ENCODE measurements around the gene CFAP100. TPM values are rescaled to one million over a fixed set of nuclear protein-coding genes. Genes with fewer than 3 reads are reported as not detected.

Gene CFAP100
- total RNA-seq, 2 donors from 2014 or later = 0.44 to 0.66 TPM

DNA sequence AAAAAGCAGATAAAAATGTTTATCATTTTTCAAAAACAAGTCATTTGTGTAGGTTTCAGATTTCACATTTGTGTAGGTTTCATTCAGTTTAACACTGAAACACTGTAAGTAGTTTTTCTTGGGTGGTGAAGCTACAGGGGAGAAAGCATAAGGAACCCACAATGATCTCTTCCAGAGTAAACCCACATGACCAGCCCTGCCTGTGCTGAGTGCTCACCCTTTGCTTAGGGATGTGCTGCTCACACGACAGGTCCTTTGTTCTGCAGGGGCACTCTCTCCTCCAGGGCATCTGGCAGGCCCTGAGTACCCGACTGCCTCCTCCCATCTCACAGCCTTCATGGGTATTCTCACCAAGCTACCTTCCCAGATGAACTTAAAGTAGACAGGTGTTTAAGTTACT is 52.1 kb downstream of the CFAP100 start:
- Histone ChIP-seq H3K9me3 (ENCODE audit: control insufficient read depth, low read length) (no peaks in the 10 kb centered on the region), H3K9ac (ENCODE audit: extremely low read depth, low read length, poor library complexity, severe bottlenecking) (no peak overlapping the region), H3K36me3 (ENCODE audit: control insufficient read depth, insufficient read depth, low read length) (peaks cover 38% of the 10 kb centered on the region), H3K4me1 (ENCODE audit: control insufficient read depth, insufficient read depth, low read length) (no peaks in the 10 kb centered on the region), H3K27ac (ENCODE audit: low read depth, low read length) (no peak overlapping the region), H3K27me3 (ENCODE audit: control insufficient read depth, insufficient read depth, low read length, poor library complexity, severe bottlenecking) (no peaks in the 10 kb centered on the region), H3K4me3 (ENCODE audit: low read length) (no peak overlapping the region)
- DNase-seq = peak; percentile 45
- Mint-ChIP-seq H3K4me1 (no peaks in the 10 kb centered on the region), H3K27me3 (ENCODE audit: insufficient read depth) (no peaks in the 10 kb centered on the region), H3K4me3 (no peak overlapping the region), H3K27ac (peak overlapping the region; percentile 67), H3K36me3 (ENCODE audit: low read depth) (peaks cover 15% of the 10 kb centered on the region), H3K9me3 (no peaks in the 10 kb centered on the region)
- TF ChIP-seq, protein P1, sequence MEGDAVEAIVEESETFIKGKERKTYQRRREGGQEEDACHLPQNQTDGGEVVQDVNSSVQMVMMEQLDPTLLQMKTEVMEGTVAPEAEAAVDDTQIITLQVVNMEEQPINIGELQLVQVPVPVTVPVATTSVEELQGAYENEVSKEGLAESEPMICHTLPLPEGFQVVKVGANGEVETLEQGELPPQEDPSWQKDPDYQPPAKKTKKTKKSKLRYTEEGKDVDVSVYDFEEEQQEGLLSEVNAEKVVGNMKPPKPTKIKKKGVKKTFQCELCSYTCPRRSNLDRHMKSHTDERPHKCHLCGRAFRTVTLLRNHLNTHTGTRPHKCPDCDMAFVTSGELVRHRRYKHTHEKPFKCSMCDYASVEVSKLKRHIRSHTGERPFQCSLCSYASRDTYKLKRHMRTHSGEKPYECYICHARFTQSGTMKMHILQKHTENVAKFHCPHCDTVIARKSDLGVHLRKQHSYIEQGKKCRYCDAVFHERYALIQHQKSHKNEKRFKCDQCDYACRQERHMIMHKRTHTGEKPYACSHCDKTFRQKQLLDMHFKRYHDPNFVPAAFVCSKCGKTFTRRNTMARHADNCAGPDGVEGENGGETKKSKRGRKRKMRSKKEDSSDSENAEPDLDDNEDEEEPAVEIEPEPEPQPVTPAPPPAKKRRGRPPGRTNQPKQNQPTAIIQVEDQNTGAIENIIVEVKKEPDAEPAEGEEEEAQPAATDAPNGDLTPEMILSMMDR (conservative IDR thresholded peaks at IDR 0.05) = no peak
- WGBS, 2 experiments (ENCODE audit: insufficient coverage in 1 of 2, insufficient read length in 1 of 2) = 77% methylated on average over 2 of the region's 2 CpGs; no CpG with 5 or more reads in 1 of the 2 experiments

DNA sequence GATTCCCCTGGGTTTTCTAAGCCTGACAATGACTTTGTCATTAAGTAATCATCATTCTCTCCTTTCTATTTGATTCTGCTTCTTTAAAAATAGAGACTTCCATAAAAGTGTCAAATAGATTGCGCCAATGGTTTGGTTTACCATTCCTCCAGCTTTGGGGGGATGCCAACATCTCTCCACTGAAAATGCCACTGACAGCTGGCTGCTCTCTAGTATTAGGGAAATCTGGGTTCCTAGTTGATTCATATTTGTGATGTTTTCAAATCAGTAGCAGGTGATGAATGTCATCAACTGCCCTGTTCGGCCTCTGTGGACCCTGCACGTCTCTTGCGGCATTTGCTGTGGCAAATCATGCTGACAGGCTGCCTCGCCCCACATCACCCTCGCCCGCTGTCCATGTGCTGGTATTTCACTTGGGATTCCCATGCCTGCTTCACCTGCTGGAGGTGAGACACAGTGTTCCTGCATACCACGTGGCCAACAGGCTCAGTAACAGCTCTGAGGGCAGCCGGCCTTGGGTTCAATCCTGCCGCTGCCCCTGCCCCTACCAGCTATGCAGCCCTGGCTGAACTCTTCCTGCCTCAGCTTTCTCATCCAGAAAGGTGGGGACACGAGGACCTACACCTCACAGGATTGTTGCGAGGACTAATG is 52.9 kb downstream of the CFAP100 start:
- Mint-ChIP-seq H3K4me1 (no peaks in the 10 kb centered on the region), H3K27ac (no peak overlapping the region), H3K4me3 (no peak overlapping the region), H3K27me3 (ENCODE audit: insufficient read depth) (no peaks in the 10 kb centered on the region), H3K9me3 (no peaks in the 10 kb centered on the region), H3K36me3 (ENCODE audit: low read depth) (peaks cover 17% of the 10 kb centered on the region)
- 88 to 96% methylated on average over 10 to 12 of the region's 12 CpGs for WGBS, 2 experiments (ENCODE audit: insufficient coverage in 1 of 2, insufficient read length in 1 of 2)
- peaks cover 42% of the 10 kb centered on the region for H3K36me3 ChIP-seq (ENCODE audit: control insufficient read depth, insufficient read depth, low read length)
- TF ChIP-seq, protein P1 (conservative IDR thresholded peaks at IDR 0.05) = no peak
- no peak overlapping the region for H3K4me3 ChIP-seq (ENCODE audit: low read length)
- H3K27ac ChIP-seq (ENCODE audit: low read depth, low read length) = no peak overlapping the region
- no peak overlapping the region for H3K9ac ChIP-seq (ENCODE audit: extremely low read depth, low read length, poor library complexity, severe bottlenecking)
- H3K4me1 ChIP-seq (ENCODE audit: control insufficient read depth, insufficient read depth, low read length) = no peaks in the 10 kb centered on the region
- DNase-seq = peak; percentile 28
- H3K9me3 ChIP-seq (ENCODE audit: control insufficient read depth, low read length) = no peaks in the 10 kb centered on the region
- no peaks in the 10 kb centered on the region for H3K27me3 ChIP-seq (ENCODE audit: control insufficient read depth, insufficient read depth, low read length, poor library complexity, severe bottlenecking)

DNA sequence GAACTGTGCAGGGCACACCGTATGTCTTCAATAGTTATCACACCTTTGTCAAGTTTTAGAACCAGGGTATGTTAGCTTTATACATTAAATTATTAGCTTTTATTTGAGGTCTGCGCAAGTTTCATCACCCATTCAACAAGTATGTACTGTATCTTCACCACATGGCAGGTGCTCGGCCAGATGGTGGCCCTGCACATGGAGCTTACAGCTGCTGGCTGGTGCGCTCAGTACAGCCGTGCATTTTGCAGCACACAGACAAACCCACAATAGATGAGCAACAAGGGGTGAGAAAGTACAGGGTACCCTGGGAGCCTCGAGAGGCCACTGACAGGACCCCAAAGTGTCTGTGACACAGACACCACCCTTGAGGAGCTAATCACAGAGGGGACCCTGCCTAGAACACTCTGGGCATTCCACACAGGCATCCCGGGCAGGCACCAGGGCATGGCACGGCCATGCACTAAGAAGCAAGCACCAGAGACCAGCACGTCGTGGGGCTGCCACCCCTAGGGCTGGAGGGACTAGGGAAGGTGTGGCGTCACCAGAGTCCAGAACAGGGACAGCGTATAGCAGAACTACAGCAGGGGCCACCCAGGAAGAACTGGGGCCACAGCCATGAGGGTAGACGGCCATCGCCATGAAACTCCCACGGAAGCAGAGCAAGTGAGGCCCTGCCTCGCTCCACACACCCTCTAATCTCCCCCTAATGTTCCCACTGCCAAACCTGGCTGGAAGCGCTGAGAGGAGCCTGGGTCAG is 53.6 kb downstream of the CFAP100 start:
- H3K4me1 Mint-ChIP-seq = no peaks in the 10 kb centered on the region
- TF ChIP-seq, protein P1 (conservative IDR thresholded peaks at IDR 0.05) = no peak
- no peak overlapping the region for H3K27ac Mint-ChIP-seq
- WGBS, 2 experiments (ENCODE audit: insufficient coverage in 1 of 2, insufficient read length in 1 of 2) = 92 to 93% methylated on average over 6 to 17 of the region's 17 CpGs
- H3K27ac ChIP-seq (ENCODE audit: low read depth, low read length) = no peak overlapping the region
- H3K36me3 Mint-ChIP-seq (ENCODE audit: low read depth) = peaks cover 14% of the 10 kb centered on the region
- no peaks in the 10 kb centered on the region for H3K27me3 ChIP-seq (ENCODE audit: control insufficient read depth, insufficient read depth, low read length, poor library complexity, severe bottlenecking)
- no peak overlapping the region for H3K4me3 ChIP-seq (ENCODE audit: low read length)
- no peaks in the 10 kb centered on the region for H3K27me3 Mint-ChIP-seq (ENCODE audit: insufficient read depth)
- H3K9me3 Mint-ChIP-seq = no peaks in the 10 kb centered on the region
- peak; percentile 46 for DNase-seq
- no peaks in the 10 kb centered on the region for H3K9me3 ChIP-seq (ENCODE audit: control insufficient read depth, low read length)
- no peak overlapping the region for H3K4me3 Mint-ChIP-seq
- H3K36me3 ChIP-seq (ENCODE audit: control insufficient read depth, insufficient read depth, low read length) = peaks cover 49% of the 10 kb centered on the region
- no peaks in the 10 kb centered on the region for H3K4me1 ChIP-seq (ENCODE audit: control insufficient read depth, insufficient read depth, low read length)
- H3K9ac ChIP-seq (ENCODE audit: extremely low read depth, low read length, poor library complexity, severe bottlenecking) = no peak overlapping the region
